GM21367 (cell line): Measurements from ENCODE around the gene AIF1L.
"Not testable (repeated sequence)": the region's sequence is repeated elsewhere in the genome, so short reads cannot be mapped to it uniquely, and the experiment has no call there.

ENCODE experiments used
- ATAC-seq: cut with Tn5 transposase; IDR thresholded peaks from one replicate; pipeline ENCODE4 v1.9.1; 2021; ENCODE audit not compliant: unreplicated experiment

AIF1L gene

GRCh38 chr9:131097948-131098278 lies 1.6 kb downstream of the AIF1L start:
- ATAC-seq: no peak

- no peak for ATAC-seq
Observed at GRCh38 chr9:131098391-131099101, 2.2 kb downstream of the AIF1L start.

- no peak for ATAC-seq
Observed at GRCh38 chr9:131099102-131099606, 2.8 kb downstream of the AIF1L start.

- not testable (repeated sequence) for ATAC-seq
Observed at GRCh38 chr9:131099845-131100244, 3.5 kb downstream of the AIF1L start.

- no peak for ATAC-seq
Observed at GRCh38 chr9:131100445-131100844, 4.1 kb downstream of the AIF1L start.

GRCh38 chr9:131101207-131101964 lies 5.1 kb downstream of the AIF1L start:
- ATAC-seq: no peak

GRCh38 chr9:131103024-131103423 lies 6.7 kb downstream of the AIF1L start:
- no peak for ATAC-seq

GRCh38 chr9:131103535-131103934 lies 7.2 kb downstream of the AIF1L start:
- ATAC-seq: no peak

GRCh38 chr9:131104016-131104740 lies 7.8 kb downstream of the AIF1L start:
- ATAC-seq: no peak

GRCh38 chr9:131105952-131106351 lies 9.6 kb downstream of the AIF1L start:
- ATAC-seq: no peak

GRCh38 chr9:131107760-131108159 lies 11.4 kb downstream of the AIF1L start:
- no peak for ATAC-seq

GRCh38 chr9:131111186-131111853 lies 15.0 kb downstream of the AIF1L start:
- no peak for ATAC-seq

GRCh38 chr9:131111854-131112311 lies 15.6 kb downstream of the AIF1L start:
- no peak for ATAC-seq

- no peak for ATAC-seq
Observed at GRCh38 chr9:131112374-131113154, 16.2 kb downstream of the AIF1L start.

- ATAC-seq: no peak
Observed at GRCh38 chr9:131113655-131114054, 17.3 kb downstream of the AIF1L start.

GRCh38 chr9:131114084-131114535 lies 17.8 kb downstream of the AIF1L start:
- ATAC-seq: no peak

GRCh38 chr9:131115360-131115742 lies 19.0 kb downstream of the AIF1L start:
- ATAC-seq: not testable (repeated sequence)

- no peak for ATAC-seq
Observed at GRCh38 chr9:131116281-131117120, 20.2 kb downstream of the AIF1L start.

- ATAC-seq: no peak
Observed at GRCh38 chr9:131117121-131117761, 20.9 kb downstream of the AIF1L start.
